Astrocyte (in vitro differentiated cells and primary cell): ENCODE data around the gene FAM229A.

Source experiments
- CTCF ChIP-seq: IDR thresholded peaks from 2 replicates; pipeline ENCODE4 v1.5.1; 2011; ENCODE audit warnings: low read depth, mild to moderate bottlenecking, inconsistent platforms, low read length, moderate library complexity; ENCODE audit not compliant: insufficient read depth
- EZH2 ChIP-seq: IDR thresholded peaks from 2 replicates; pipeline ENCODE4 v1.6.1; 2012; ENCODE audit warnings: mild to moderate bottlenecking, low read length, inconsistent platforms; ENCODE audit not compliant: insufficient read depth

DNA sequence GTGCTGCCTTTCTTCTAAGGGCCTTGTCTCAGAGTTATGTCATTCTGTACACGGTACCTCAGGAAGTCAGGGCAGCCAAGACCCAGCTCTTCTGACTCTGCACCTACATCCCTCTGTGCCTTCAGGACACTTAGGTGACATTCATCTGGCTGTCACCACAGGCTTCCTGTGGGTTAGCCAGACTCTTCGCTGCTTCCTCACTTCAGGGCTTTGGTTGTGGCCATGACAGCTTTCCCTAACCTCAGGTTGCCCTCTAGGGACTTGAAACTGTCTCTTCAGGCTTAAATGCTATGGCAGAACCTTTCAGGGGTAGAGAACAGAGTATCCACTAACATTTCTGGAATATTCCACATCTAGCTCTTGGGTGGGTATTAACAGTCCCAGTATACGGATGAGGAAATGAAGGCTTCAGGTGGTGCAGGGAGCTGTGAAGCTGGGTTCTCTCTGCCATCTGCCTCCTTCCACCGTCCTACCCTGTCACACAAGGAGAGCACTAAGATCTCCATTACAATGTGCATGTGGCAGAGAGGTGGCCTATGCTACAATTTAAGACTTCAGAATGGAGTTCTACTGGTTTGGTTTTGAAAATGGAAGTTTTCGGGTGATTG lies 10.0 kb upstream of the FAM229A start:
- TF ChIP-seq CTCF, result no peak
- TF ChIP-seq EZH2, result no peak
